GM19193 (cell line): ENCODE measurements around the gene ELMO1.

Source experiments
- POLR2A ChIP-seq: IDR thresholded peaks from 4 replicates; pipeline ENCODE4 v1.6.1; 2011; ENCODE audit not compliant: insufficient read depth, insufficient read length; ENCODE audit errors: extremely low read depth

The ELMO1 gene

GRCh38 chr7:37414352-37414983, 34.2 kb downstream of the ELMO1 start:
- no peak for TF ChIP-seq POLR2A

- TF ChIP-seq POLR2A, result no peak
These were observed 37.1 kb downstream of the ELMO1 start for GRCh38 chr7:37411444-37412034.

GRCh38 chr7:37410305-37411229, 38.1 kb downstream of the ELMO1 start:
- no peak for TF ChIP-seq POLR2A

- no peak for TF ChIP-seq POLR2A
These were observed 39.2 kb downstream of the ELMO1 start for GRCh38 chr7:37409461-37409860.

- TF ChIP-seq POLR2A, result no peak
These were observed 40.1 kb downstream of the ELMO1 start for GRCh38 chr7:37408291-37409228.

DNA sequence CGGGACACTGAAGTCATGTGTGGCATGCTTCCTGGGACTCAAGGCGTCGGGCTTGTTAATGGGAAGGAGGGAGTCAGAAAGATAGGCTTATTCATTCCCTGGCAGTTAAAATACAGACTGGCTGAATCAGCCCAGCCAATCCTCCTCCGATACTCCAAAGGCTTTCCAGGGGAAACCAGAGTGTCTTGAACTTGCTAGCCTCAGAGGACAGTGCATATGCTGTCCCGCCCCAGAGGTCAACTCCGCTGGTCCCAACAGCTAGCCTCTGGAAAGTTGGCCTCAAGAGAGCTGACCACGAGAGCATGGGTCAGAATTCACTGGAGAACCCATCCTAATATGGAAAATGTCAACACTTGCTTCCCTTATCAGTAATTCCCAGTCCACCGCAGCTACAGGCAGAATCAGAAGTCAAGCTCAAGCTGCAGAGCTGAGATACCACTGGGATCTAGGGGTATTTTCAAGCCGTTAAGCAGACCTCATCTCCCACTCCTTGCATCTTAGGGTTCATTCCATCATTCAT, 43.0 kb downstream of the ELMO1 start:
- no peak for TF ChIP-seq POLR2A

DNA sequence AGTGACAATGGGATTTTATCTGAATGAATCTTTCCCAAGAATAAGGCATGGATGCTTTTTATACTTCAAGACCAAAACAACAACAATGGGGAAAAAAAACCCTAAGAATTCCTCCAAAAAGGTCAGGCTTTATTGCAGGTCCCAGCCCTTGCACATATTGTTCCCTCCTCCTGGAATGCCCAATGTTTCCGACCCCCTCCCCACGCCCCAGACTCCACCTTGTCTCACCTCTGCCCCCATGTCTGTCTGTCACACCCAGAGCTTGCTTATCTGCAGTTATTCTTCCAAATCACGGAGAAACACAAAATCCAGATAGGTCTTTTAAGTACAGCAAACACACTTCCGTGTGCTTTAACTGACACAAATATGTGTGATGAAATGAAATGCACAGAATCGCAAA, 43.5 kb downstream of the ELMO1 start:
- no peak for TF ChIP-seq POLR2A

- no peak for TF ChIP-seq POLR2A
These were observed 48.7 kb downstream of the ELMO1 start for GRCh38 chr7:37399876-37400421.

DNA sequence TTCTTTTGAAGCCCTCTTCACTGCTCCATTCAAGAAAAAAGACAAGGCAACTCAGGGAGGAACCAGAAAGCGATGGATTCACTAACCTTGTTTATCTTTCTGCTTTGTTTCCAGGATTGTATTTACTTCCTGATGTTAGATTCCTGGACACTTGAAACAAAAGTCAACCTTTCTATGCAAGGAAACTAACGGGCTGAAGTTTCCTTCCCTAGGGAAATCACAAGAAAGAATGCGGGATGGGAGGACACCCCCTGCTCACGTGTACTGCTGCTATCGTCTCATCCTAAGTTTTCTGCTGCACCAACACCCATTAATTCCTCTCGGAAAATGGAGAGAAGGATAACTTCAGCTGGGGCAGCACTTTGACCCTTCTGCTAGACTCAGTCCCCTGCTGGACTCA, 50.3 kb downstream of the ELMO1 start:
- no peak for TF ChIP-seq POLR2A

- no peak for TF ChIP-seq POLR2A
These were observed 52.9 kb downstream of the ELMO1 start for GRCh38 chr7:37395618-37396259.

DNA sequence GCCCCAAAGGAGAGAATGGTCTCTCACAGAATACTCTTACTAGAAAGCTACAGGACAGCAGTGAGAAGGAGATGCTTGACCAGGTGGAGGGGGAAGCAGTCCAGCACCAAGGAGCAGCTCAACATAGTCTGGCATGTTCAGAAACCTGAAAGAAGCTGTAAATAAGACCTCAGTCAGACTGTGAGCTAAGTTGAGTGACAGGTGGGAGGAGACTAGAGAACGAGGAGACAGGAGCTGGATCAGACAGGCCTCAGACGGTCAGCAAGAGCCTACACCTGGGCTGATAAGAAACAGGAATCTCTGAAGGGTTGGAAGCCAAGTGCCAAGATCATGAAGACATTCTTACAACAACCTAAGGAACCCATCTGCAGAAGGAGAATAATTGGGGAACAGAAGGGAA, 54.5 kb downstream of the ELMO1 start:
- TF ChIP-seq POLR2A, result no peak

DNA sequence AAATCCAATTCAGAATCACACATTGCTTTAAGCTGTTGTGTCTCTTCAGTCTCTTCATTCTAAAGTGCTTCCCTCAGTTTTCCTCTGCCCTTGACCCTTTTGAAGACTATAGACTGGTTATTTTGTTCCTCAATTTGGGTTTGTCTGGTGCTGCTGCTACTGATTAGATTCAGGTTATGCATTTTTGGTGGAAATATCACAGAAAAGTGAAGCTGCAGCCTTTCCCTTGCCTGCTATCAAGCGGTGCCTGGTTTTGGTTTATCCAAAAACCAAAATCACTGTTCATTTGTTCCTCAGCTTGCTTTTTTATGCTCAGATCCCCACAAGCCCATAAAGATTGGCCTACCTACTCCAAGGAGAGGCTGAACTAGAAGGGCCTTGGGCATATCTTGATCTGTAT, 55.2 kb downstream of the ELMO1 start:
- no peak for TF ChIP-seq POLR2A

DNA sequence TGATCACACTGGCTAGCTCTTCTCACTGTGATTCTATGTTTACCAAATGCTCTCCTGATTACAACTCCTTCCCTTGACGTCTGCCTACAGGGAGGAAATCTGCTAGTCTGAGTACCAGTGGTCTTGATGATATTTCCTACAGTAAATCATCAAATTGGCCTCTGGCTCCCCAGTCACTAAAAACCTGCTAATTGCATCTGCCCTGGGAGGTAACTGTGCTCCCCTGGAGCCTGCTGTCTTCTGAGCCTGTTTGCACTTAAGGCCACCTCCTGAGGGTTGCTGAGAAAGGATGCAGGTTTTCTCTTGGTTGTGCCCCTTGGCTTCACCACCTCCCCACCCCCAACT, 56.0 kb downstream of the ELMO1 start:
- TF ChIP-seq POLR2A, result no peak
